ENCODE results near the gene RNH1. TPM values are rescaled to one million over a fixed set of nuclear protein-coding genes. Genes with fewer than 3 reads are reported as not detected.

The RNH1 gene
- total RNA-seq, 1 donor from 2014 or later: 361 TPM

GRCh38 chr11:445765-446588, 61.1 kb downstream of the RNH1 start:
- no peaks in the 10 kb centered on the region for H3K27me3 ChIP-seq (ENCODE audit: control insufficient read depth, insufficient read depth, low read length)
- no peaks in the 10 kb centered on the region for H3K36me3 ChIP-seq (ENCODE audit: control insufficient read depth, insufficient read depth, low read length)
- FAIRE-seq (no peak), DNase-seq (ENCODE audit: low read depth) (no peak)
- H3K4me3 ChIP-seq (ENCODE audit: low read depth, low read length): no peak overlapping the region
- TF ChIP-seq CTCF (IDR thresholded peaks at IDR 0.05; ENCODE audit: insufficient read depth, low read length, severe bottlenecking): no peak

Other genes starting within 250 kb of the RNH1 start
- gene NLRP6, start 228.8 kb downstream of the RNH1 start, total RNA-seq: not detected in 2 replicates
- 1.7 and 3.2 TPM in 2 replicates for gene PGGHG, start 218.1 kb downstream of the RNH1 start, total RNA-seq
- gene IFITM5, start 207.7 kb downstream of the RNH1 start, total RNA-seq: not detected in 2 replicates
- gene IFITM2, start 199.4 kb downstream of the RNH1 start, total RNA-seq: 1.4 and 3.7 TPM in 2 replicates
- gene IFITM1, start 193.2 kb downstream of the RNH1 start, total RNA-seq: 1.2 and 1.8 TPM in 2 replicates
- 4.5 and 14.5 TPM in 2 replicates for gene IFITM3, start 186.4 kb downstream of the RNH1 start, total RNA-seq
- 10.8 and 11.4 TPM in 2 replicates for gene B4GALNT4, start 137.7 kb downstream of the RNH1 start, total RNA-seq
- 231 and 328 TPM in 2 replicates for gene PKP3, start 113.0 kb downstream of the RNH1 start, total RNA-seq
- 15.9 and 24.7 TPM in 2 replicates for gene SIGIRR, start 92.2 kb downstream of the RNH1 start, total RNA-seq
- gene ANO9, start 65.2 kb downstream of the RNH1 start, total RNA-seq: 7.4 and 9.2 TPM in 2 replicates
- 26.3 and 29.4 TPM in 2 replicates for gene PTDSS2, start 57.0 kb downstream of the RNH1 start, total RNA-seq
- 150 and 199 TPM in 2 replicates for gene HRAS, start 28.3 kb upstream of the RNH1 start, total RNA-seq
- 0.26 and 0.38 TPM in 2 replicates for gene LRRC56, start 30.3 kb upstream of the RNH1 start, total RNA-seq
- 0.90 and 1.1 TPM in 2 replicates for gene LMNTD2, start 53.5 kb upstream of the RNH1 start, total RNA-seq
- gene RASSF7, start 53.7 kb upstream of the RNH1 start, total RNA-seq: 44.4 and 45.5 TPM in 2 replicates
- gene PHRF1, start 69.2 kb upstream of the RNH1 start, total RNA-seq: 21.1 and 26.1 TPM in 2 replicates
- gene IRF7, start 108.7 kb upstream of the RNH1 start, total RNA-seq: 15.3 and 18.2 TPM in 2 replicates
- gene CDHR5, start 117.7 kb upstream of the RNH1 start, total RNA-seq: not detected in 2 replicates
- gene SCT, start 119.9 kb upstream of the RNH1 start, total RNA-seq: not detected in 2 replicates
- gene DRD4, start 130.0 kb upstream of the RNH1 start, total RNA-seq: 0.13 TPM in 1 of 2 replicates, not detected in the other
- gene DEAF1, start 188.0 kb upstream of the RNH1 start, total RNA-seq: 23.4 and 26.9 TPM in 2 replicates
- 9.0 and 28.8 TPM in 2 replicates for gene TMEM80, start 188.6 kb upstream of the RNH1 start, total RNA-seq
- 105 and 169 TPM in 2 replicates for gene EPS8L2, start 199.0 kb upstream of the RNH1 start, total RNA-seq
- gene TALDO1, start 240.2 kb upstream of the RNH1 start, total RNA-seq: 251 and 253 TPM in 2 replicates

All from bronchial epithelial cell (primary cell).